Endothelial cell (in vitro differentiated cells): Measurements from ENCODE around the gene PCDHGB4. TPM values are rescaled to one million over a fixed set of nuclear protein-coding genes. Genes with fewer than 3 reads are reported as not detected.

Experiments used
- DNase-seq: peaks from one replicate; pipeline ENCODE4 v3.0.0; 2021; ENCODE audit warnings: low spot score
- H3K27ac Mint-ChIP-seq: one replicate; pipeline ENCODE4 v1.8.0; 2021; ENCODE audit warnings: mixed read lengths, inconsistent platforms; ENCODE audit not compliant: unreplicated experiment
- H3K27me3 Mint-ChIP-seq: one replicate; pipeline ENCODE4 v1.8.0; 2021; ENCODE audit warnings: mild to moderate bottlenecking, moderate library complexity, mixed read lengths, inconsistent platforms; ENCODE audit not compliant: unreplicated experiment
- H3K36me3 Mint-ChIP-seq: one replicate; pipeline ENCODE4 v1.8.0; 2021; ENCODE audit warnings: mild to moderate bottlenecking, low read depth, mixed read lengths, inconsistent platforms; ENCODE audit not compliant: unreplicated experiment
- H3K4me1 Mint-ChIP-seq: one replicate; pipeline ENCODE4 v1.8.0; 2021; ENCODE audit warnings: mild to moderate bottlenecking, mixed read lengths, inconsistent platforms; ENCODE audit not compliant: unreplicated experiment
- H3K4me3 Mint-ChIP-seq: one replicate; pipeline ENCODE4 v1.8.0; 2021; ENCODE audit warnings: mild to moderate bottlenecking, mixed read lengths, inconsistent platforms; ENCODE audit not compliant: unreplicated experiment
- H3K9me3 Mint-ChIP-seq: one replicate; pipeline ENCODE4 v1.8.0; 2021; ENCODE audit warnings: mixed read lengths, inconsistent platforms; ENCODE audit not compliant: unreplicated experiment
- CTCF ChIP-seq: fragments of 200-600 bp; sonication (generic); IDR thresholded peaks from one replicate; pipeline ENCODE4 v1.5.0; 2021; ENCODE audit warnings: antibody characterized with exemption; ENCODE audit not compliant: unreplicated experiment
- total RNA-seq: library from RNA; stranded (reverse); fragmentation: NEBNext Ultra II Directional; extraction: Animal tissue kit (Norgen Biotek cat#: 25700); gene quantifications from one replicate; pipeline ENCODE4 v1.2.1, GENCODE V29; 2021; ENCODE audit not compliant: unreplicated experiment

The PCDHGB4 gene
- total RNA-seq, 1 donor from 2014 or later: 13.2 TPM

DNA sequence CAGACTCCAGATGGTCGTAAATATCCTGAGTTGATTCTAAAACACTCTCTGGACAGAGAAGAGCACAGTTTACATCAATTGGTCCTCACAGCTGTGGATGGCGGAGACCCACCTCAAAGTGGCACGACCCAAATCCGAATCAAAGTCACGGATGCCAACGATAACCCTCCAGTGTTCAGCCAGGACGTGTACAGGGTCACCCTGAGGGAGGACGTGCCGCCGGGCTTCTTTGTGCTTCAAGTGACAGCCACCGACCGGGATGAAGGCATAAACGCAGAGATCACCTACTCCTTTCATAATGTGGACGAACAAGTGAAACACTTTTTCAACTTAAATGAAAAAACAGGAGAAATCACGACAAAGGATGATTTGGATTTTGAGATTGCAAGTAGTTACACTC is 26.8 kb upstream of the PCDHGB4 start:
- peaks cover 18% of the 10 kb centered on the region for H3K27me3 Mint-ChIP-seq
- peaks cover 23% of the 10 kb centered on the region for H3K4me1 Mint-ChIP-seq
- no peak for TF ChIP-seq CTCF
- H3K36me3 Mint-ChIP-seq: peaks cover 68% of the 10 kb centered on the region
- peak overlapping the region; percentile 67 for H3K27ac Mint-ChIP-seq
- peaks cover 51% of the 10 kb centered on the region for H3K9me3 Mint-ChIP-seq
- DNase-seq: no peak
- H3K4me3 Mint-ChIP-seq: peak overlapping the region; percentile 70

GRCh38 chr5:141362719-141363118 is 24.8 kb upstream of the PCDHGB4 start:
- peaks cover 62% of the 10 kb centered on the region for H3K36me3 Mint-ChIP-seq
- peaks cover 23% of the 10 kb centered on the region for H3K4me1 Mint-ChIP-seq
- DNase-seq: no peak
- H3K27ac Mint-ChIP-seq: no peak overlapping the region
- H3K9me3 Mint-ChIP-seq: peaks cover 44% of the 10 kb centered on the region
- TF ChIP-seq CTCF: no peak
- H3K27me3 Mint-ChIP-seq: peaks cover 14% of the 10 kb centered on the region
- H3K4me3 Mint-ChIP-seq: peak overlapping the region; percentile 68

GRCh38 chr5:141363952-141364660 is 23.4 kb upstream of the PCDHGB4 start, which contains the start of gene PCDHGA5:
Gene PCDHGA5 (plus strand): TSS chr5:141364162. CDS start chr5:141364331, 169 bp downstream.
- H3K27ac Mint-ChIP-seq: no peak within 1 kb of the TSS
- DNase-seq: no peak
- H3K4me1 Mint-ChIP-seq: peaks cover 18% of the 10 kb centered on the region
- H3K4me3 Mint-ChIP-seq: peak within 1 kb of the TSS; percentile 21
- peaks cover 14% of the 10 kb centered on the region for H3K27me3 Mint-ChIP-seq
- peaks cover 62% of the 10 kb centered on the region for H3K36me3 Mint-ChIP-seq
- peaks cover 44% of the 10 kb centered on the region for H3K9me3 Mint-ChIP-seq
- TF ChIP-seq CTCF: no peak

DNA sequence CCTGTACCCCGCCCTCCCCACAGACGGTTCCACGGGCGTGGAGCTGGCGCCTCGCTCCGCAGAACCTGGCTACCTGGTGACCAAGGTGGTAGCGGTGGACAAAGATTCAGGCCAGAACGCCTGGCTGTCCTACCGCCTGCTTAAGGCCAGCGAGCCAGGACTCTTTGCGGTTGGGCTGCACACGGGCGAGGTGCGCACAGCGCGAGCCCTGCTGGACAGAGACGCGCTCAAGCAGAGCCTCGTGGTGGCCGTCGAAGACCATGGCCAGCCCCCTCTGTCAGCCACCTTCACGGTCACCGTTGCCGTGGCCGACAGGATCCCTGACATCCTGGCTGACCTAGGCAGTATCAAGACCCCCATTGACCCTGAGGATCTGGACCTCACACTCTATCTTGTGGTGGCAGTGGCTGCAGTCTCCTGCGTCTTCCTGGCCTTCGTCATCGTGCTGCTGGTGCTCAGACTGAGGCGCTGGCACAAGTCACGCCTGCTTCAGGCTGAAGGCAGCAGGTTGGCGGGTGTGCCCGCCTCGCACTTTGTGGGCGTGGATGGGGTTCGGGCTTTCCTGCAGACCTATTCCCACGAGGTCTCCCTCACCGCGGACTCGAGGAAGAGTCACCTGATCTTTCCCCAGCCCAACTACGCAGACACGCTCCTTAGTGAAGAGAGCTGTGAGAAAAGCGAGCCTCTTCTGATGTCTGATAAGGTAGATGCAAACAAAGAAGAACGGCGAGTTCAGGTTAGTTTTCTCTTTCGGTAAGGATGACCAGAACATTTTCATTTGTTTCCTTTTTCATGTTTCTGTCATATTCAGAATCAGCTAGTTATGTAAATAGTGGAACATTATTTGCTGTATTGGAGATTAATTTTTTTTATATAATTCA is 21.2 kb upstream of the PCDHGB4 start:
- Mint-ChIP-seq H3K27ac (no peak overlapping the region), H3K36me3 (peaks cover 58% of the 10 kb centered on the region), H3K4me1 (peaks cover 7% of the 10 kb centered on the region), H3K4me3 (peak overlapping the region; percentile 15), H3K27me3 (peaks cover 10% of the 10 kb centered on the region), H3K9me3 (peaks cover 31% of the 10 kb centered on the region)
- no peak for TF ChIP-seq CTCF
- DNase-seq: no peak
